ENCODE measurements around the gene UNC13C.

The UNC13C gene

GRCh38 chr15:54094661-54095060 is 116.4 kb downstream of the UNC13C start:
- TF ChIP-seq, protein P1, sequence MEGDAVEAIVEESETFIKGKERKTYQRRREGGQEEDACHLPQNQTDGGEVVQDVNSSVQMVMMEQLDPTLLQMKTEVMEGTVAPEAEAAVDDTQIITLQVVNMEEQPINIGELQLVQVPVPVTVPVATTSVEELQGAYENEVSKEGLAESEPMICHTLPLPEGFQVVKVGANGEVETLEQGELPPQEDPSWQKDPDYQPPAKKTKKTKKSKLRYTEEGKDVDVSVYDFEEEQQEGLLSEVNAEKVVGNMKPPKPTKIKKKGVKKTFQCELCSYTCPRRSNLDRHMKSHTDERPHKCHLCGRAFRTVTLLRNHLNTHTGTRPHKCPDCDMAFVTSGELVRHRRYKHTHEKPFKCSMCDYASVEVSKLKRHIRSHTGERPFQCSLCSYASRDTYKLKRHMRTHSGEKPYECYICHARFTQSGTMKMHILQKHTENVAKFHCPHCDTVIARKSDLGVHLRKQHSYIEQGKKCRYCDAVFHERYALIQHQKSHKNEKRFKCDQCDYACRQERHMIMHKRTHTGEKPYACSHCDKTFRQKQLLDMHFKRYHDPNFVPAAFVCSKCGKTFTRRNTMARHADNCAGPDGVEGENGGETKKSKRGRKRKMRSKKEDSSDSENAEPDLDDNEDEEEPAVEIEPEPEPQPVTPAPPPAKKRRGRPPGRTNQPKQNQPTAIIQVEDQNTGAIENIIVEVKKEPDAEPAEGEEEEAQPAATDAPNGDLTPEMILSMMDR (IDR thresholded peaks at IDR 0.05): no peak

- TF ChIP-seq, protein P1 (IDR thresholded peaks at IDR 0.05): no peak
Measured at GRCh38 chr15:54097019-54097418, 118.8 kb downstream of the UNC13C start.

- TF ChIP-seq, protein P1 (IDR thresholded peaks at IDR 0.05): no peak
Measured at GRCh38 chr15:54099010-54099409, 120.8 kb downstream of the UNC13C start.

DNA sequence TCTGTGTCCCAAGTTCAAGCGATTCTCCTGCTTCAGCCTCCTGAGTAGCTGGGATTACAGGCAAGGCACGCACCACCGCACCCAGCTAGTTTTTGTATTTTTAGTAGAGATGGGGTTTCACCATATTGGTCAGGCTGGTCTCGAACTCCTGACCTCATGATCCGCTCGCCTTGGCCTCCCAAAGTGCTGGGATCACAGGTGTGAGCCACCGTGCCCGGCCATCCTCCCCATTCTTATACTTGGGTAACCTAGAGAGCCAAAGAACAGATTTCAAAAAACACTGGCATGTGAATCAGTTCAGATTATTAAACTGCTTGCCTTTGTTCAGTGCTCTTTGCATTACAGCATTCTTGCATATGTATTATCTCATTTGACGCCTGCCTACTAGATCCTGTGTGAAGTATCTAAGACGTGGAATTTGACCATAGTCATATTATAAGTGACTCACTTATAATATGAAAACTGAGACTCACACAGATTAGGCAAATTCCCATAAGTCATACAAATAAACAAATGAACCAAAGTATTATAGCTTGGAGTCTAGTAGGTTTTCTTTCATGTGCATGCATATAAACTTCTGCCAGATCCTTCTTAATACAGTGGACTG is 123.5 kb downstream of the UNC13C start:
- TF ChIP-seq, protein P1 (IDR thresholded peaks at IDR 0.05): no peak

DNA sequence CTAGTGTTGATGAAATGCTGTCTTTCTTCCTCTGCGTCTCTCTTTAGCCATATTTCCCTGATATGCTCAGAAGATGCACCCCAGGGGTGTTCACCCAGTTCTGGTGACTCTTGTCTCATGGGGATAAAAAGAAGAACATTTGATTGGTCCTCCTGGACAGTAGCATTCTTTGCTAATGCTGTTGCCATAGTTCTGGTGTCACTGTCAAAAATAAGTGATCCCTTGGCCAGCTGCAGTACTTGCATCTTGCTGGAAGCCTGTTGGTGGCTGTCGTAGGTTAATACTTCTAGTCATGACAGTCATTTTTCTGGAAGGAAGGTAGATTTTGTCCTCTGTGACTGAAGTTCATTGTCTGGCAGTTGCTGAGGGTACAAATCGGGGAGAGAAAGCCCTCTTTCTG is 124.5 kb downstream of the UNC13C start:
- TF ChIP-seq, protein P1 (IDR thresholded peaks at IDR 0.05): no peak

- TF ChIP-seq, protein P1 (IDR thresholded peaks at IDR 0.05): no peak
Measured at GRCh38 chr15:54109014-54109413, 130.8 kb downstream of the UNC13C start.

DNA sequence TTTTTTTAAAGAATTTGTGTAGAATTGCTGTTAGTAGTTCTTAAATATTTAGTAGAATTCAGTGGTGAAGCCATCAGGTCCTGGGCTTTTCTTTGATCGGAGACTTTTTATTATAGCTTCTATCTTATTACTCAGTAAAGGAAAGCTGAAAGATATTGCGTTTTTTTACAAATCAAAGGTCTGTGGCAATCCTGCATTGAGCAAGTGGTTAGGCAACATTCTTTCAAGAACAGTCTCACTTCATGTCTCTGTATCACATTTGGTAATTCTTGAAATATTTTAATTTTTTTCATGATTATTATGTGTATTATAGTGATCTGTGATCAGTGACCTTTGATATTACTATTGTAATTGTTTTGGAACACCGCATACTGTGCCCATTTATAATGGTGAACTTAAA is 140.8 kb downstream of the UNC13C start:
- TF ChIP-seq, protein P1 (IDR thresholded peaks at IDR 0.05): no peak

GRCh38 chr15:54120949-54121463 is 142.8 kb downstream of the UNC13C start:
- TF ChIP-seq, protein P1 (IDR thresholded peaks at IDR 0.05): no peak

Measured in LNCAP (cell line).